ENCODE results near the gene OR6A2. TPM values are rescaled to one million over a fixed set of nuclear protein-coding genes. Genes with fewer than 3 reads are reported as not detected.
A peak's percentile ranks its signal among the peaks of the same experiment; 100 is the strongest.

The OR6A2 gene
- total RNA-seq, 2 donors from 2014 or later = 0.08 TPM; not detected in 1

- DNase-seq (no peak), ATAC-seq (peak in 1 of 2 donors; percentile 60)
- intact Hi-C loops (cut with DNase I) = no loop called here
Measured at GRCh38 chr11:6771926-6772893, 27.3 kb downstream of the OR6A2 start, which contains the start of gene OR2AG2. TSS of gene OR2AG2 (minus strand) at chr11:6771976. CDS start at chr11:6768957, 3,019 bp downstream.

- ATAC-seq (peak; percentile 65 to 84), DNase-seq (peak; percentile 44)
- intact Hi-C loops (cut with DNase I) = no loop called here
Measured at GRCh38 chr11:6757373-6757967, 42.0 kb downstream of the OR6A2 start.

GRCh38 chr11:6755953-6756347, 43.5 kb downstream of the OR6A2 start:
- intact Hi-C loops (cut with DNase I) = no loop called here
- no peak for ATAC-seq
- no peak for DNase-seq

GRCh38 chr11:6755303-6755952, 44.1 kb downstream of the OR6A2 start:
- peak; percentile 20 to 34 for ATAC-seq
- no peak for DNase-seq

GRCh38 chr11:6747097-6747668, 52.3 kb downstream of the OR6A2 start:
- intact Hi-C loops (cut with DNase I) = no loop called here
- no peak for DNase-seq
- no peak for ATAC-seq

More at GRCh38 chr11:6755303-6755952, 44.1 kb downstream of the OR6A2 start:
- intact Hi-C loops (cut with DNase I) = no loop called here

- intact Hi-C loops (cut with DNase I) = no loop called here
- DNase-seq = no peak
- ATAC-seq = no peak
Measured at GRCh38 chr11:6746626-6747025, 52.9 kb downstream of the OR6A2 start.

GRCh38 chr11:6746086-6746618, 53.3 kb downstream of the OR6A2 start:
- ATAC-seq = peak; percentile 38 to 53
- intact Hi-C loops (cut with DNase I) = no loop called here
- no peak for DNase-seq

GRCh38 chr11:6745465-6746015, 53.9 kb downstream of the OR6A2 start:
- DNase-seq (no peak), ATAC-seq (no peak)
- intact Hi-C loops (cut with DNase I) = no loop called here

- DNase-seq = no peak
- intact Hi-C loops (cut with DNase I) = no loop called here
- ATAC-seq = no peak
Measured at GRCh38 chr11:6745018-6745417, 54.5 kb downstream of the OR6A2 start.

- ATAC-seq = no peak
- no peak for DNase-seq
- intact Hi-C loops (cut with DNase I) = no loop called here
Measured at GRCh38 chr11:6742260-6742659, 57.2 kb downstream of the OR6A2 start.

Other genes starting within 250 kb of the OR6A2 start
- gene RRP8, start 196.1 kb downstream of the OR6A2 start, total RNA-seq = 10 to 100 TPM; 14.2 to 18.0 TPM
- 100 to 1,000 TPM; 166 to 183 TPM for gene ILK, start 195.9 kb downstream of the OR6A2 start, total RNA-seq
- gene TAF10, start 187.5 kb downstream of the OR6A2 start, total RNA-seq = 100 to 1,000 TPM; 102 to 105 TPM
- 10 to 100 TPM; 69.5 to 87.7 TPM for gene TPP1, start 180.3 kb downstream of the OR6A2 start, total RNA-seq
- 10 to 100 TPM; 14.4 to 15.8 TPM for gene DCHS1, start 143.9 kb downstream of the OR6A2 start, total RNA-seq
- gene MRPL17, start 116.3 kb downstream of the OR6A2 start, total RNA-seq = 10 to 100 TPM; 40.0 to 48.6 TPM
- under 1 TPM; 0.08 to 0.15 TPM for gene OR2AG2, start 27.7 kb downstream of the OR6A2 start, total RNA-seq
- not detected for gene OR2AG1, start 16.7 kb downstream of the OR6A2 start, total RNA-seq
- not detected for gene OR10A5, start 46.0 kb upstream of the OR6A2 start, total RNA-seq
- not detected for gene OR10A2, start 63.4 kb upstream of the OR6A2 start, total RNA-seq
- not detected for gene OR10A4, start 76.9 kb upstream of the OR6A2 start, total RNA-seq
- gene OR2D2, start 92.8 kb upstream of the OR6A2 start, total RNA-seq = not detected
- gene OR2D3, start 121.3 kb upstream of the OR6A2 start, total RNA-seq = not detected
- 1 to 10 TPM in 1 of 2 donors, under 1 TPM in 1; 0.89 to 1.0 TPM for gene ZNF215, start 126.7 kb upstream of the OR6A2 start, total RNA-seq
- gene ZNF214, start 220.7 kb upstream of the OR6A2 start, total RNA-seq = 1 to 10 TPM; 1.4 to 1.5 TPM
- gene NLRP14, start 220.8 kb upstream of the OR6A2 start, total RNA-seq = not detected